GM12878 (cell line): ENCODE results near the gene AIFM3. TPM values are rescaled to one million over a fixed set of nuclear protein-coding genes. Genes with fewer than 3 reads are reported as not detected.

ENCODE experiments used
- ATAC-seq: fragments of 200-7000 bp; cut with Tn5 transposase; 3 replicates; pipeline ENCODE4 v1.9.1; 2020; ENCODE audit warnings: mild to moderate bottlenecking, moderate library complexity
- BruUV-seq: library from RNA; stranded (reverse); fragments of 400-500 nt; replicated peaks from 2 replicates; lab custom pipeline; 2021; lab: Mats Ljungman, UMichigan
- CTCF ChIA-PET: fragments of 300-600 bp; sonication (Branson Sonifier 250); formaldehyde crosslinking; extraction: SDS; loops from one replicate; lab custom pipeline; 2021; ENCODE audit warnings: inconsistent platforms; lab: Yijun Ruan, JAX
- POLR2A ChIA-PET: fragments of 350-600 bp; formaldehyde crosslinking; extraction: SDS; loops from one replicate; lab custom pipeline; 2021; ENCODE audit warnings: inconsistent platforms; lab: Charles Lee
- RAD21 ChIA-PET: fragments of 300-600 bp; sonication (Branson Sonifier 250); formaldehyde crosslinking; loops from one replicate; lab custom pipeline; 2023; ENCODE audit warnings: antibody characterized with exemption; ENCODE audit not compliant: unreplicated experiment; lab: Charles Lee
- SMC1A ChIA-PET: fragments of 300-600 bp; sonication (Branson Sonifier 250); formaldehyde crosslinking; loops from one replicate; lab custom pipeline; 2023; ENCODE audit not compliant: unreplicated experiment, uncharacterized antibody; lab: Charles Lee
- DNase-seq: peaks from one replicate; pipeline ENCODE4 v3.0.0-alpha.2; 2011; ENCODE audit warnings: low read depth, low spot score
- FAIRE-seq: peaks from 3 replicates; lab custom pipeline; 2011; peaks lifted over from hg19 to GRCh38; lab: Jason Lieb, UNC
- H2AFZ ChIP-seq: 2 replicates; pipeline ENCODE4 v1.6.0; 2011; ENCODE audit warnings: low read depth, low read length, control low read depth; ENCODE audit not compliant: control insufficient read depth
- H3K27ac ChIP-seq: 2 replicates; pipeline ENCODE4 v1.5.1; 2011; ENCODE audit warnings: control low read depth; ENCODE audit not compliant: control insufficient read depth, insufficient read depth
- H3K27me3 ChIP-seq, 2 experiments: replicated peaks in 1 of 2; 2 replicates each; pipeline versions ENCODE4 v1.6.0 to v1.6.1; 2011; ENCODE audit warnings: low read length in 1 of 2; ENCODE audit not compliant: control insufficient read depth in 2 of 2, insufficient read depth in 2 of 2
- H3K36me3 ChIP-seq, 2 experiments: 2 replicates each; pipeline ENCODE4 v1.5.1; 2011; ENCODE audit warnings: low read length in 1 of 2; ENCODE audit not compliant: control insufficient read depth in 2 of 2, insufficient read depth in 2 of 2
- H3K4me1 ChIP-seq: 2 replicates; pipeline ENCODE4 v1.6.1; 2011; ENCODE audit warnings: mild to moderate bottlenecking, low read length, moderate library complexity, mixed read lengths; ENCODE audit not compliant: control insufficient read depth, insufficient read depth
- H3K4me2 ChIP-seq: 2 replicates; pipeline ENCODE4 v1.6.0; 2011; ENCODE audit warnings: control low read depth; ENCODE audit not compliant: control insufficient read depth, insufficient read depth
- H3K4me3 ChIP-seq: fragments of 200-600 bp; sonication (generic); 2 replicates; pipeline ENCODE4 v1.5.1; 2016
- H3K79me2 ChIP-seq: 2 replicates; pipeline ENCODE4 v1.6.0; 2011; ENCODE audit warnings: low read length; ENCODE audit not compliant: control insufficient read depth, insufficient read depth
- H3K9ac ChIP-seq: 2 replicates; pipeline ENCODE4 v1.8.0; 2011; ENCODE audit warnings: low read length, control low read depth, mixed read lengths; ENCODE audit not compliant: control insufficient read depth, insufficient read depth
- H3K9me3 ChIP-seq: replicated peaks from 3 replicates; pipeline ENCODE4 v1.5.1; 2011; ENCODE audit warnings: mild to moderate bottlenecking, low read length; ENCODE audit not compliant: control insufficient read depth, insufficient read depth
- H4K20me1 ChIP-seq: 2 replicates; pipeline ENCODE4 v1.6.0; 2011; ENCODE audit not compliant: control insufficient read depth, insufficient read depth
- CREM ChIP-seq: IDR thresholded peaks from 2 replicates; pipeline ENCODE4 v1.6.1; 2014; ENCODE audit warnings: antibody characterized with exemption, low read depth
- EGR1 ChIP-seq, 2 experiments: IDR thresholded peaks; 1 replicate in 1 of 2; 2 replicates in 1 of 2; pipeline ENCODE4 v1.6.1; 2011 to 2012; ENCODE audit warnings: low read depth in 2 of 2, low read length in 2 of 2, borderline replicate concordance in 1 of 2, mild to moderate bottlenecking in 1 of 2, moderate library complexity in 1 of 2
- MAX ChIP-seq: IDR thresholded peaks from 2 replicates; pipeline ENCODE4 v1.6.1; 2012; ENCODE audit warnings: low read depth, low read length, improper control_type of control experiment
- PAX5 ChIP-seq: IDR thresholded peaks from 2 replicates; pipeline ENCODE4 v1.6.1; 2011; ENCODE audit warnings: low read depth, low read length, borderline replicate concordance
- RB1 ChIP-seq: fragments of 450-650 bp; formaldehyde crosslinking; IDR thresholded peaks from 2 replicates; pipeline ENCODE4 v1.6.1; 2017; ENCODE audit warnings: mild to moderate bottlenecking, borderline replicate concordance
- RFX5 ChIP-seq: IDR thresholded peaks from 2 replicates; pipeline ENCODE4 v1.6.1; 2011; ENCODE audit warnings: low read depth, low read length, improper control_type of control experiment
- STAT3 ChIP-seq: IDR thresholded peaks from 2 replicates; pipeline ENCODE4 v1.6.1; 2011; ENCODE audit warnings: low read depth, low read length, improper control_type of control experiment
- WGBS: methylation state at CpG from one replicate; pipeline ENCODE4 v1.1.6; 2016; ENCODE audit warnings: low lambda C conversion rate; ENCODE audit not compliant: insufficient replicate concordance, insufficient coverage; ENCODE audit errors: missing lambda C conversion rate; 5-methylcytosine and 5-hydroxymethylcytosine counted together
- in situ Hi-C: fragments of 300-500 bp; cut with MboI; formaldehyde crosslinking; loops from 9 replicates; pipeline ENCODE4 v1.14.3; 2018; ENCODE audit warnings: mixed read lengths
- intact Hi-C: fragments of 100-400 bp; cut with micrococcal nuclease; formaldehyde crosslinking; loops from one replicate; pipeline ENCODE4 v1.14.2; 2022; ENCODE audit not compliant: unreplicated experiment
- polyA plus RNA-seq, 11 experiments: library from polyadenylated mRNA; depleted of rRNA in 4 of 11; unstranded in 6 of 11; stranded (reverse) in 5 of 11; fragments of >200 nt; fragmentation: Nextera tagmentation in 4 of 11; fragmentation: Illumina TruSeq in 1 of 11; extraction: Ambion mirVana in 4 of 11; extraction: Trizol in 1 of 11; gene quantifications; 1 replicate in 1 of 11; 2 replicates in 10 of 11; pipeline versions ENCODE4 v1.2.1 to v1.2.3, GENCODE V29; 2011 to 2016; ENCODE audit warnings: inconsistent platforms in 2 of 11, missing spikeins in 2 of 11, low read depth in 1 of 11
- total RNA-seq, 4 experiments: library from RNA; depleted of rRNA in 3 of 4; stranded (reverse); fragments of >200 nt in 3 of 4; fragmentation: Illumina TruSeq in 1 of 4; extraction: Trizol in 1 of 4; gene quantifications; 2 replicates each; pipeline versions ENCODE4 v1.2.1 to v1.2.3, GENCODE V29; 2013 to 2021
- TF ChIP-seq, protein P1 (sequence below): fragments of 450-650 bp; IDR thresholded peaks from 2 replicates; pipeline ENCODE4 v1.6.1; 2017; ENCODE audit warnings: mild to moderate bottlenecking

AIFM3 gene
- total and polyA plus RNA-seq, 10 of the 15 experiments (the other 5 are each of a cell fraction or from before 2014, with no cell fraction given): 0.06 to 0.34 (median 0.21) TPM; not detected in 6

DNA sequence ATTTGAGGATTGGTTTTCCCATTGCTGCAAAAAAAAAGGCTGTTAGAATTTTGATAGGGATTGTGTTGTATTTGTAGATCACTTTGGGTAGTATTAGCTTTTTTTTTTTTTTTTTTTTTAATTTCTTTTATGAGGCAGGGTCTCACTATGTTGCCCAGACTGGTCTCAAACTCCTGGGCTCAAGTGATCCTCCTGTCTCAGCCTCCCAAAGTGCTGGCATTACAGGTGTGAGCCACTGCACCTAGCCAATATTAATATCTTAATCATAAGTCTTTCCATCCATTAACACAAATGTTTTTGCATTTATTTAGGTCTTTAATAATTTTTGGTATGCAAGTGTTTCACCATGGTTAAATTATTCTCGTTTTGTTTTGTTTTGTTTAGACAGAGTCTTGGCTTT lies 23.0 kb upstream of the AIFM3 start:
- Histone ChIP-seq H3K4me2 (no peak overlapping the region), H3K4me3 (no peak overlapping the region), H2AFZ (no peak overlapping the region), H3K4me1 (no peaks in the 10 kb centered on the region), H3K36me3 (peaks cover 8 to 13% of the 10 kb centered on the region in 2 experiments), H4K20me1 (peaks cover 7% of the 10 kb centered on the region; the same call in 1 of the 2 replicates), H3K27ac (no peak overlapping the region), H3K9me3 (no peaks in the 10 kb centered on the region), H3K27me3 (no peaks in the 10 kb centered on the region), H3K79me2 (peaks cover 81% of the 10 kb centered on the region), H3K9ac (no peak overlapping the region)
- ChIA-PET POLR2A (interaction anchor here (0.6 kb wide), 3 partner anchors 17 to 281 kb away, joined by 3 to 4 read pairs (median 3); no protein-coding TSS in a partner anchor), CTCF (no interaction called here), RAD21 (no interaction called here), SMC1A (interaction anchor here (0.6 kb wide), 1 partner anchor 1153 kb away, joined by 3 read pairs; no protein-coding TSS in a partner anchor)
- DNase-seq: no peak
- intact Hi-C loops: no loop called here
- 44% methylated on average over 1 of the region's 1 CpG for WGBS
- no peak for FAIRE-seq
- ATAC-seq: no peak
- in situ Hi-C loops: no loop called here
- BruUV-seq: no TSS peak
- TF ChIP-seq EGR1 (IDR thresholded peaks at IDR 0.05; ENCODE audit: borderline replicate concordance in 1 of 2, low read depth in 2 of 2, low read length in 2 of 2): no peak
- TF ChIP-seq MAX: no peak
- TF ChIP-seq RB1: no peak
- TF ChIP-seq RFX5: no peak
- TF ChIP-seq STAT3: no peak
- TF ChIP-seq, protein P1, sequence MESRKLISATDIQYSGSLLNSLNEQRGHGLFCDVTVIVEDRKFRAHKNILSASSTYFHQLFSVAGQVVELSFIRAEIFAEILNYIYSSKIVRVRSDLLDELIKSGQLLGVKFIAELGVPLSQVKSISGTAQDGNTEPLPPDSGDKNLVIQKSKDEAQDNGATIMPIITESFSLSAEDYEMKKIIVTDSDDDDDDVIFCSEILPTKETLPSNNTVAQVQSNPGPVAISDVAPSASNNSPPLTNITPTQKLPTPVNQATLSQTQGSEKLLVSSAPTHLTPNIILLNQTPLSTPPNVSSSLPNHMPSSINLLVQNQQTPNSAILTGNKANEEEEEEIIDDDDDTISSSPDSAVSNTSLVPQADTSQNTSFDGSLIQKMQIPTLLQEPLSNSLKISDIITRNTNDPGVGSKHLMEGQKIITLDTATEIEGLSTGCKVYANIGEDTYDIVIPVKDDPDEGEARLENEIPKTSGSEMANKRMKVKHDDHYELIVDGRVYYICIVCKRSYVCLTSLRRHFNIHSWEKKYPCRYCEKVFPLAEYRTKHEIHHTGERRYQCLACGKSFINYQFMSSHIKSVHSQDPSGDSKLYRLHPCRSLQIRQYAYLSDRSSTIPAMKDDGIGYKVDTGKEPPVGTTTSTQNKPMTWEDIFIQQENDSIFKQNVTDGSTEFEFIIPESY: no peak
- TF ChIP-seq PAX5: no peak
- no peak for TF ChIP-seq CREM
